Measurements from ENCODE around the gene COG6. TPM values are rescaled to one million over a fixed set of nuclear protein-coding genes. Genes with fewer than 3 reads are reported as not detected.
A peak's percentile ranks its signal among the peaks of the same experiment; 100 is the strongest.

Gene COG6
- total RNA-seq, 4 donors from 2014 or later, result 13.0 to 19.9 (median 14.3) TPM

DNA sequence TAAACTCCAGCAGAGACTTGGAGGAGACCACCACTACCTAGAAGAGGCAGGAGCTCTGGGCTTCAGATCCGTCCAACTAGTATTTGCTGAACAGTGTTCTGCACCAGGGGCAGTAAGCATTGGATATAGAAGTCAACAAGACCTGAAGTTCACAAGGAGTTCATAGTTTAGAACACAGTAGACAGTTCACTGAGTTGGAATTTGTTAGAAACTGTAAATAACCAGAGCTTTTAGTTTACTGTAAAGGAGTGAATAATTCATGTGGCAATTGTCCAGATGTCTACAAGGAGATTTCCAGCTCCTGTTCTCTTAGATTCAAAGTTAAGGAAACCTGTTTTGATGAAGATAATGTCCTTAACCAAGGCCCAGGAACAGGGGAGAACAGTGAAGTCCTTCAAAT lies 128.9 kb downstream of the COG6 start:
- no peak for DNase-seq (ENCODE audit: extremely low spot score)
- H3K9me3 ChIP-seq, result peaks cover 0 to 4% (median 0%) of the 10 kb centered on the region in 4 donors
- no peak overlapping the region for H3K4me3 ChIP-seq
- H3K36me3 ChIP-seq, result no peaks in the 10 kb centered on the region
- H3K27ac ChIP-seq (replicated peaks in 1 of 4), result no peak overlapping the region
- TF ChIP-seq POLR2A (IDR thresholded peaks at IDR 0.05; ENCODE audit: low read depth) (no peak), EP300 (IDR thresholded peaks at IDR 0.05) (no peak), POLR2AphosphoS5 (IDR thresholded peaks at IDR 0.05) (no peak)
- TF ChIP-seq, protein P1, sequence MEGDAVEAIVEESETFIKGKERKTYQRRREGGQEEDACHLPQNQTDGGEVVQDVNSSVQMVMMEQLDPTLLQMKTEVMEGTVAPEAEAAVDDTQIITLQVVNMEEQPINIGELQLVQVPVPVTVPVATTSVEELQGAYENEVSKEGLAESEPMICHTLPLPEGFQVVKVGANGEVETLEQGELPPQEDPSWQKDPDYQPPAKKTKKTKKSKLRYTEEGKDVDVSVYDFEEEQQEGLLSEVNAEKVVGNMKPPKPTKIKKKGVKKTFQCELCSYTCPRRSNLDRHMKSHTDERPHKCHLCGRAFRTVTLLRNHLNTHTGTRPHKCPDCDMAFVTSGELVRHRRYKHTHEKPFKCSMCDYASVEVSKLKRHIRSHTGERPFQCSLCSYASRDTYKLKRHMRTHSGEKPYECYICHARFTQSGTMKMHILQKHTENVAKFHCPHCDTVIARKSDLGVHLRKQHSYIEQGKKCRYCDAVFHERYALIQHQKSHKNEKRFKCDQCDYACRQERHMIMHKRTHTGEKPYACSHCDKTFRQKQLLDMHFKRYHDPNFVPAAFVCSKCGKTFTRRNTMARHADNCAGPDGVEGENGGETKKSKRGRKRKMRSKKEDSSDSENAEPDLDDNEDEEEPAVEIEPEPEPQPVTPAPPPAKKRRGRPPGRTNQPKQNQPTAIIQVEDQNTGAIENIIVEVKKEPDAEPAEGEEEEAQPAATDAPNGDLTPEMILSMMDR (IDR thresholded peaks at IDR 0.05), result no peak
- H3K27me3 ChIP-seq, result no peaks in the 10 kb centered on the region
- H3K4me1 ChIP-seq, result peaks cover 0 to 14% (median 12%) of the 10 kb centered on the region in 4 donors
- intact Hi-C loops (cut with DNase I), result loop anchor here (5.0 kb wide), 1 partner anchor 898 kb away; no protein-coding TSS in a partner anchor
- 82% methylated on average over 1 of the region's 1 CpG for WGBS

DNA sequence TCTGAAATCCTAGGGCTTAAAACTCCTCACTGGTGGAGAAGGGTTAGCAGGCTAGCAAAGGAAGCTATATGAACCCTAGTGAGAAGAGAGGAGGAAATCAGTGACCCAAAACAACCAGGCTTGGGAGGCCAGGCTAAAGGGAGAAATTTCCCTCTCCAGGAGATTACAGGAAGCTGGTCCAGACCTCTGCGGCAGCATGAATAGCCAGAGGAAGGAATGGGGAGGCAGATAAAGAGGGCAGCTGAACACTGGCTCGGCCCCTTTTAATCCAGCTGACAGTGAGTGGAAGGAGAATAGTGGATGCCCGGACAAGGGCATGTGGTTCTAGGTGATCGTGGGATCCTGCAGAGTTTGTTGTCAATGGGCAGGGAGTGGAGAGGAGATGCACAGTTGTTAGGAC lies 130.6 kb downstream of the COG6 start:
- H3K27me3 ChIP-seq, result no peaks in the 10 kb centered on the region
- peaks cover 0 to 13% (median 1%) of the 10 kb centered on the region in 4 donors for H3K9me3 ChIP-seq
- H3K36me3 ChIP-seq, result no peaks in the 10 kb centered on the region
- H3K4me1 ChIP-seq, result peaks cover 0 to 14% (median 12%) of the 10 kb centered on the region in 4 donors
- TF ChIP-seq, protein P1 (IDR thresholded peaks at IDR 0.05), result no peak
- no peak for TF ChIP-seq EP300 (IDR thresholded peaks at IDR 0.05)
- TF ChIP-seq POLR2A (IDR thresholded peaks at IDR 0.05; ENCODE audit: low read depth), result no peak
- no peak for TF ChIP-seq POLR2AphosphoS5 (IDR thresholded peaks at IDR 0.05)
- H3K27ac ChIP-seq (replicated peaks in 1 of 4), result peak overlapping the region in 2 of 4 donors; percentile 16 to 24
- WGBS, result 68% methylated on average over 4 of the region's 4 CpGs
- no peak for DNase-seq (ENCODE audit: extremely low spot score)
- no peak overlapping the region for H3K4me3 ChIP-seq
- intact Hi-C loops (cut with DNase I), result no loop called here

DNA sequence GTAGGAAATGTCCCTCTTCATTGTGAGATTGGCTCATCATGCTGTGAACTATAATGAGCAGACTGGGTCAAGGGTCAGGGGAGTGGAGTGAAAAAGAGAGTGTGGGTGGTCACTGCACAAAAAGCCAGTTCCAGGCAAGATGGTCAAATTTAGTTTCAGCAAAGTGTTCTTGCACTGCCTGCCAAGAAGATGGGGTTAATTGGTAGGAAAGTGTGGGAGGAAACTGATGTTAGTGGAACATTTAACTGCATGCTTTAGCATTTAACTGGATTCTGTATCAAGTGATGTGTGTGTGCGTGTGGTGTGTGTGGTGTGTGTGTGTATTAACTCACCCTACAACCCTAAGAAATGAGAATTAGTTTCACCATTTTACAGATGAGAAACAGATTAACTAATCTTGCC lies 131.6 kb downstream of the COG6 start:
- H3K27ac ChIP-seq (replicated peaks in 1 of 4), result no peak overlapping the region
- no peak for DNase-seq (ENCODE audit: extremely low spot score)
- intact Hi-C loops (cut with DNase I), result no loop called here
- peaks cover 0 to 13% (median 1%) of the 10 kb centered on the region in 4 donors for H3K9me3 ChIP-seq
- no peak overlapping the region for H3K4me3 ChIP-seq
- TF ChIP-seq POLR2AphosphoS5 (IDR thresholded peaks at IDR 0.05), result no peak
- no peak for TF ChIP-seq EP300 (IDR thresholded peaks at IDR 0.05)
- H3K36me3 ChIP-seq, result no peaks in the 10 kb centered on the region
- WGBS, result 64% methylated on average over 1 of the region's 1 CpG
- peaks cover 0 to 14% (median 12%) of the 10 kb centered on the region in 4 donors for H3K4me1 ChIP-seq
- H3K27me3 ChIP-seq, result no peaks in the 10 kb centered on the region

DNA sequence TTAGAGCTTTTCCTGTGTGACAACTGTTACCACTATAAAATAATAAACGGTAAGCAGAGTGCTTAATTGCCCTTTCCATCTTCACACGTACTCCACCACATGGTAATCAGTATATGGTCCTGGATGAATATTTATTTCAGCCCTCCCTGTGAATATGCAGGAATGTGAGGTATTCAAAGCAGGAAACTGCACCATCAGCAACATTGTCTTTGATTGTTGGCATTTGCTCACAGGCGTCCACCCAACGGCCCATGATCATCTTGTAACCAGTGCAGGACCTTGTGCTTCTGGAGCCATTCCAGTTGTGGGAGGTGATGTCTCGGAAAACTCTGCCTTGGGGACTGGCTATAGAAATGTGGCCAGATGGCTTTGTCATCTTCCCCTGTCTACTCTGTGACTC lies 132.6 kb downstream of the COG6 start:
- TF ChIP-seq, protein P1 (IDR thresholded peaks at IDR 0.05), result no peak
- no peak for TF ChIP-seq POLR2A (IDR thresholded peaks at IDR 0.05; ENCODE audit: low read depth)
- no peak for TF ChIP-seq POLR2AphosphoS5 (IDR thresholded peaks at IDR 0.05)
- TF ChIP-seq EP300 (IDR thresholded peaks at IDR 0.05), result no peak
- H3K36me3 ChIP-seq, result no peaks in the 10 kb centered on the region
- H3K4me3 ChIP-seq, result no peak overlapping the region
- DNase-seq (ENCODE audit: extremely low spot score), result no peak
- no peak overlapping the region for H3K27ac ChIP-seq (replicated peaks in 1 of 4)
- 78% methylated on average over 5 of the region's 5 CpGs for WGBS
- no peaks in the 10 kb centered on the region for H3K27me3 ChIP-seq
- H3K9me3 ChIP-seq, result peaks cover 0 to 13% (median 1%) of the 10 kb centered on the region in 4 donors
- peaks cover 0 to 14% (median 12%) of the 10 kb centered on the region in 4 donors for H3K4me1 ChIP-seq
- intact Hi-C loops (cut with DNase I), result no loop called here

DNA sequence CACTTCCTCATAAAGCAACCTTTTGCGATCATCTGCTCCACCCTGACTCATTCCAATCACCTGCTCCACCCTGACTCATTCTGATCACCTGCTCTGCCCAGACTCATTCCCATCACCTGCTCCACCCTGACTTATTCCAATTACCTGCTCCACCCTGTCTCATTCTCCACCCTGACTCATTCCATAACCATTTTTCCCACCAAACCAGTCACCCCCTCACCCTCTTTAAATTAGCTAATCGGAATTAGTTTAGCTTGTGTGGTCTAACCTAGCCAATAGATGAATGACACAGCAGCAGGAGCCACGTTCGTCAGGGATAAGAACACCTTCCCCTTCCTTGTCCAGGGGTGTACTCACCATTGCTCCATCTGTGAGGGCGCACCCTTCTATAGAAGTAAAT lies 134.0 kb downstream of the COG6 start:
- peaks cover 0 to 7% (median 5%) of the 10 kb centered on the region in 4 donors for H3K4me1 ChIP-seq
- 93% methylated on average over 5 of the region's 5 CpGs for WGBS
- no peak overlapping the region for H3K27ac ChIP-seq (replicated peaks in 1 of 4)
- no peaks in the 10 kb centered on the region for H3K36me3 ChIP-seq
- intact Hi-C loops (cut with DNase I), result no loop called here
- no peak for DNase-seq (ENCODE audit: extremely low spot score)
- H3K9me3 ChIP-seq, result peaks cover 0 to 18% (median 4%) of the 10 kb centered on the region in 4 donors
- no peak overlapping the region for H3K4me3 ChIP-seq
- TF ChIP-seq POLR2AphosphoS5 (IDR thresholded peaks at IDR 0.05) (no peak), POLR2A (IDR thresholded peaks at IDR 0.05; ENCODE audit: low read depth) (no peak), EP300 (IDR thresholded peaks at IDR 0.05) (no peak)
- TF ChIP-seq, protein P1 (IDR thresholded peaks at IDR 0.05), result no peak
- no peaks in the 10 kb centered on the region for H3K27me3 ChIP-seq

Small RNA genes lying within 50 kb of the gene (small RNA-seq; reads per million reads assigned to genes)
- gene MIR4305 (0 reads per million in 3 donors), gene RNY4P14 (0.19 to 0.68 (median 0.25) reads per million in 3 donors)

Other genes with a start within 250 kb of the COG6 start
- 10 to 100 TPM; 55.6 to 75.9 (median 72.0) TPM for gene LHFPL6, start 52.5 kb upstream of the COG6 start, total RNA-seq

Measured in esophagus muscularis mucosa (tissue), 4 donors.